Spleen (tissue), 7 donors: ENCODE results near the gene OSBPL9.

ENCODE experiments used
- POLR2A ChIP-seq, 3 donors: fragments of 450-650 bp; IDR thresholded peaks; one replicate each; pipeline ENCODE4 v1.5.1; 2017; ENCODE audit warnings: antibody characterized with exemption in 3 of 3, mild to moderate bottlenecking in 1 of 3
- POLR2AphosphoS5 ChIP-seq, 3 donors: sonication (generic); formaldehyde crosslinking; IDR thresholded peaks; one replicate each; pipeline ENCODE4 v1.5.1; 2017; ENCODE audit warnings: antibody characterized with exemption in 3 of 3
- TF ChIP-seq, protein P1 (sequence below), 11 experiments: fragments of 200-600 bp in 7 of 11; fragments of 450-650 bp in 4 of 11; sonication (generic) in 4 of 11; IDR thresholded peaks in 8 of 11; conservative IDR thresholded peaks in 3 of 11; 1 replicate in 7 of 11; 2 replicates in 4 of 11; pipeline versions ENCODE4 v1.4.0 to v1.8.0; 2016 to 2021; ENCODE audit warnings: antibody characterized with exemption in 11 of 11, inconsistent platforms in 4 of 11, mild to moderate bottlenecking in 1 of 11
- donor health status: DM: no; HTN: no; CAD: no; lungs with moderate emphysema.
- donor health status: DM: no; HTN: no; CAD: no.
- donor health status: DM: no; HTN: no; CAD: no.

DNA sequence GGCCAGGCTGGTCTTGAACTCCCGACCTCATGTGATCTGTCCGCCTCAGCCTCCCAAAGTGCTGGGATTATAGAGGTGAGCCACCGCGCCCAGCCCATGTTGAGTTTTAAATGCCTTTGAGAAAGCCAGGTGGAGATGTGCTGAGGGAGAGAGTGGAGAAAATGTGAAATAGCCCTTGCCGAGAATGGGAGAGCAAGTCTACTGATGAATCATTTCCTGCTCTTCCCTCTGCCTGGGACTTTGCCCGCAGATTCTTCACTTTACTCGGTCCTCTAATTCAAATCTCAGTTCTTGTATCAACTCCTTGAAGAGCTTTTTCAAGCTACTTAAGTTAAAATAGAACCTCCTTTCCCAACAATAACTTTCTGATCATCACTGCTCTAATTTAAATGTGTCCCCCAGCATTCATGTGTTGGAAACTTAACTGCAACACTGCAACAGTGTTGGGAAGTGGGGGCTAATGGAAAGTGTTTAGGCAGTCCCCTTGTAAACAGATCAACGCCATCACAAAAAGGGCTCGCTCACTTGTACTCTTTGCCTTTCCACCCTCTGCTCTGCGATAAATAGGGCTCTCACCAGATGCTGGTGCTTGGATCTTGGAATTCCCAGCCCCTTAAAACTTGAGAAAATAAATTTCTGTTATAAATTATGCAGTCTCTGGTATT, 27.8 kb downstream of the OSBPL9 start:
- TF ChIP-seq, protein P1, sequence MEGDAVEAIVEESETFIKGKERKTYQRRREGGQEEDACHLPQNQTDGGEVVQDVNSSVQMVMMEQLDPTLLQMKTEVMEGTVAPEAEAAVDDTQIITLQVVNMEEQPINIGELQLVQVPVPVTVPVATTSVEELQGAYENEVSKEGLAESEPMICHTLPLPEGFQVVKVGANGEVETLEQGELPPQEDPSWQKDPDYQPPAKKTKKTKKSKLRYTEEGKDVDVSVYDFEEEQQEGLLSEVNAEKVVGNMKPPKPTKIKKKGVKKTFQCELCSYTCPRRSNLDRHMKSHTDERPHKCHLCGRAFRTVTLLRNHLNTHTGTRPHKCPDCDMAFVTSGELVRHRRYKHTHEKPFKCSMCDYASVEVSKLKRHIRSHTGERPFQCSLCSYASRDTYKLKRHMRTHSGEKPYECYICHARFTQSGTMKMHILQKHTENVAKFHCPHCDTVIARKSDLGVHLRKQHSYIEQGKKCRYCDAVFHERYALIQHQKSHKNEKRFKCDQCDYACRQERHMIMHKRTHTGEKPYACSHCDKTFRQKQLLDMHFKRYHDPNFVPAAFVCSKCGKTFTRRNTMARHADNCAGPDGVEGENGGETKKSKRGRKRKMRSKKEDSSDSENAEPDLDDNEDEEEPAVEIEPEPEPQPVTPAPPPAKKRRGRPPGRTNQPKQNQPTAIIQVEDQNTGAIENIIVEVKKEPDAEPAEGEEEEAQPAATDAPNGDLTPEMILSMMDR (IDR thresholded peaks at IDR 0.05 in 8 of 11, conservative IDR thresholded peaks at IDR 0.05 in 3 of 11), result no peak
- no peak for TF ChIP-seq POLR2A (IDR thresholded peaks at IDR 0.05)
- no peak for TF ChIP-seq POLR2AphosphoS5 (IDR thresholded peaks at IDR 0.05)
